K562 (cell line): ENCODE measurements around the gene ABR. TPM values are rescaled to one million over a fixed set of nuclear protein-coding genes. Genes with fewer than 3 reads are reported as not detected.

Source experiments
- ATAC-seq: fragments of 200-7000 bp; cut with Tn5 transposase; 3 replicates; pipeline ENCODE4 v1.9.1; 2020; ENCODE audit warnings: moderate library complexity
- BruUV-seq: library from RNA; stranded (reverse); fragments of 400-500 nt; replicated peaks from 2 replicates; lab custom pipeline; 2021; lab: Mats Ljungman, UMichigan
- CTCF ChIA-PET: fragments of 300-600 bp; formaldehyde crosslinking; extraction: SDS; loops from one replicate; lab custom pipeline; 2021; ENCODE audit warnings: low intra/inter-chr PET ratio; lab: Yijun Ruan, JAX
- POLR2A ChIA-PET: fragments of 300-600, 350-650 bp; sonication (Branson Sonifier 250); formaldehyde crosslinking; extraction: SDS; loops from one replicate; lab custom pipeline; 2021; ENCODE audit warnings: antibody characterized with exemption, inconsistent platforms; lab: Yijun Ruan, JAX
- DNase-seq, 4 experiments: peaks; one replicate each; pipeline versions ENCODE4 v3.0.0 to v3.0.0-alpha.2; 2011 to 2018; ENCODE audit warnings: low spot score in 3 of 4, mixed read lengths in 3 of 4; ENCODE audit errors: extremely low read depth in 1 of 4
- FAIRE-seq: peaks from 2 replicates; lab custom pipeline; 2011; peaks lifted over from hg19 to GRCh38; lab: Jason Lieb, UNC
- H2AFZ ChIP-seq: 2 replicates; pipeline ENCODE4 v1.6.0; 2011; ENCODE audit warnings: low read depth, low read length, control low read depth, inconsistent platforms
- H3K27ac ChIP-seq: fragments of 200-600 bp; 3 replicates; pipeline ENCODE4 v1.8.0; 2011; ENCODE audit warnings: low read depth, mild to moderate bottlenecking, control low read depth, inconsistent platforms, low read length, moderate library complexity, mixed read lengths; ENCODE audit errors: extremely low read depth
- H3K27me3 ChIP-seq, 2 experiments: fragments of 300-600 bp in 1 of 2; 2 replicates in 1 of 2; 3 replicates in 1 of 2; pipeline versions ENCODE4 v1.6.0 to v1.8.0; 2011; ENCODE audit warnings: inconsistent platforms in 2 of 2, low read length in 2 of 2, mild to moderate bottlenecking in 1 of 2, mixed read lengths in 1 of 2, moderate library complexity in 1 of 2; ENCODE audit not compliant: control insufficient read depth in 2 of 2, insufficient read depth in 2 of 2
- H3K36me3 ChIP-seq: fragments of 300-600 bp; 3 replicates; pipeline ENCODE4 v1.8.0; 2011; ENCODE audit warnings: mild to moderate bottlenecking, low read length, inconsistent platforms; ENCODE audit not compliant: control insufficient read depth, insufficient read depth
- H3K4me1 ChIP-seq, 2 experiments: fragments of 200-600 bp in 1 of 2; replicated peaks in 1 of 2; 2 replicates in 1 of 2; 3 replicates in 1 of 2; pipeline versions ENCODE4 v1.5.1 to v1.8.0; 2011; ENCODE audit warnings: inconsistent platforms in 2 of 2, low read length in 2 of 2, mild to moderate bottlenecking in 1 of 2, mixed read lengths in 1 of 2, moderate library complexity in 1 of 2; ENCODE audit not compliant: control insufficient read depth in 2 of 2, insufficient read depth in 2 of 2
- H3K4me2 ChIP-seq: 2 replicates; pipeline ENCODE4 v1.6.1; 2011; ENCODE audit warnings: low read length, control low read depth, inconsistent platforms, mixed read lengths; ENCODE audit not compliant: insufficient read depth
- H3K4me3 ChIP-seq: fragments of 200-600 bp; sonication (generic), shearing (Covaris generic); 2 replicates; pipeline ENCODE4 v1.5.1; 2016; ENCODE audit warnings: control low read depth, inconsistent platforms
- H3K79me2 ChIP-seq: fragments of 200-600 bp; 3 replicates; pipeline ENCODE4 v1.8.0; 2011; ENCODE audit warnings: low read length, inconsistent platforms; ENCODE audit not compliant: control insufficient read depth, insufficient read depth
- H3K9ac ChIP-seq, 2 experiments: 2 replicates each; pipeline versions ENCODE4 v1.6.0 to v1.6.1; 2011; ENCODE audit warnings: low read depth in 2 of 2, low read length in 2 of 2, control low read depth in 1 of 2, inconsistent platforms in 1 of 2, mild to moderate bottlenecking in 1 of 2, mixed read lengths in 1 of 2; ENCODE audit not compliant: insufficient read depth in 1 of 2
- H3K9me1 ChIP-seq: one replicate; pipeline ENCODE4 v1.6.0; 2011; ENCODE audit warnings: inconsistent platforms, mild to moderate bottlenecking, low read length, moderate library complexity; ENCODE audit not compliant: control insufficient read depth, insufficient read depth
- H3K9me3 ChIP-seq: replicated peaks from 2 replicates; pipeline ENCODE4 v1.5.1; 2011; ENCODE audit warnings: low read depth, low read length, inconsistent platforms; ENCODE audit not compliant: control insufficient read depth, insufficient read depth
- H4K20me1 ChIP-seq: replicated peaks from 2 replicates; pipeline ENCODE4 v1.6.1; 2011; ENCODE audit warnings: low read length, inconsistent platforms, mixed read lengths; ENCODE audit not compliant: control insufficient read depth, insufficient read depth
- EGR1 ChIP-seq: fragments of 450-650 bp; conservative IDR thresholded peaks from 2 replicates; pipeline ENCODE4 v1.6.1; 2017; ENCODE audit warnings: mild to moderate bottlenecking
- GTF2A2 ChIP-seq: IDR thresholded peaks from 2 replicates; pipeline ENCODE4 v1.6.1; 2016; ENCODE audit warnings: mild to moderate bottlenecking, missing genetic modification characterization, missing compliant biosample characterization
- IFI16 ChIP-seq: fragments of 250-450 bp; sonication (Bioruptor Pico); IDR thresholded peaks from 2 replicates; pipeline ENCODE4 v2.1.2; 2022; ENCODE audit warnings: mild to moderate bottlenecking, inconsistent platforms
- IRF2 ChIP-seq: sonication (generic); formaldehyde crosslinking; IDR thresholded peaks from 2 replicates; pipeline ENCODE4 v1.8.1; 2022; ENCODE audit warnings: mild to moderate bottlenecking, missing genetic modification reagents
- NFE2 ChIP-seq: IDR thresholded peaks from 2 replicates; pipeline ENCODE4 v1.6.1; 2014; ENCODE audit warnings: antibody characterized with exemption, low read depth
- SRSF3 ChIP-seq: fragments of 200-400 bp; formaldehyde crosslinking; IDR thresholded peaks from 2 replicates; pipeline ENCODE4 v1.6.1; 2016; ENCODE audit warnings: mild to moderate bottlenecking, low read length, moderate library complexity; ENCODE audit not compliant: insufficient read depth
- UBTF ChIP-seq, 2 experiments: IDR thresholded peaks; 2 replicates each; pipeline ENCODE4 v1.6.1; 2012; ENCODE audit warnings: improper control_type of control experiment in 2 of 2, low read depth in 2 of 2, low read length in 2 of 2, borderline replicate concordance in 1 of 2
- ZKSCAN3 ChIP-seq: fragments of 250-450 bp; sonication (Bioruptor Pico); IDR thresholded peaks from 2 replicates; pipeline ENCODE4 v1.4.0; 2020
- WGBS: fragments of 100-300 bp; shearing (Covaris generic); methylation state at CpG from one replicate; pipeline ENCODE4 v1.1.6; 2016; ENCODE audit warnings: low coverage, mixed read lengths; ENCODE audit not compliant: insufficient coverage; ENCODE audit errors: missing lambda C conversion rate; 5-methylcytosine and 5-hydroxymethylcytosine counted together
- in situ Hi-C: fragments of 300-500 bp; cut with MboI; formaldehyde crosslinking; loops from 4 replicates; pipeline ENCODE4 v1.15.0; 2018; ENCODE audit warnings: inconsistent platforms, mixed read lengths
- intact Hi-C: fragments of 100-400 bp; cut with micrococcal nuclease; formaldehyde crosslinking; loops from 2 replicates; pipeline ENCODE4 v1.14.2; 2022
- polyA plus RNA-seq, 8 experiments: library from polyadenylated mRNA; depleted of rRNA in 4 of 8; stranded (reverse) in 5 of 8; unstranded in 3 of 8; fragments of >200 nt; fragmentation: Nextera tagmentation in 2 of 8; fragmentation: Illumina TruSeq in 1 of 8; extraction: Ambion mirVana in 2 of 8; extraction: Trizol in 1 of 8; gene quantifications; 2 replicates each; pipeline versions ENCODE4 v1.2.1 to v1.2.3, GENCODE V29; 2011 to 2014; ENCODE audit warnings: inconsistent platforms in 1 of 8, missing spikeins in 1 of 8
- total RNA-seq, 7 experiments: library from RNA; depleted of rRNA in 6 of 7; stranded (reverse); fragments of >200 nt in 6 of 7; fragmentation: Illumina TruSeq in 2 of 7; extraction: Trizol in 2 of 7; gene quantifications; 2 replicates each; pipeline versions ENCODE4 v1.2.1 to v1.2.3, GENCODE V29; 2011 to 2021; ENCODE audit warnings: low replicate concordance in 1 of 7

Gene ABR
- total and polyA plus RNA-seq, 9 of the 15 experiments (the other 6 are each of a cell fraction or from before 2014, with no cell fraction given) = 0.07 to 1.6 (median 0.37) TPM; not detected in 1

- TF ChIP-seq EGR1 = no peak
- no peak for TF ChIP-seq IRF2 (CRISPR knock-in tag)
- no peak for TF ChIP-seq UBTF (IDR thresholded peaks at IDR 0.05; ENCODE audit: borderline replicate concordance in 1 of 2, low read depth in 2 of 2, low read length in 2 of 2)
- no peak for TF ChIP-seq NFE2
Observed at GRCh38 chr17:1010086-1010450, 169.7 kb downstream of the ABR start (continued).

- H2AFZ ChIP-seq = no peak overlapping the region
- H4K20me1 ChIP-seq = no peaks in the 10 kb centered on the region
- CTCF ChIA-PET = no interaction called here
- intact Hi-C loops = no loop called here
- peaks cover 0 to 39% of the 10 kb centered on the region in 2 experiments; a peak in 2 of 5 replicates for H3K27me3 ChIP-seq
- H3K9me1 ChIP-seq = no peaks in the 10 kb centered on the region
- POLR2A ChIA-PET = no interaction called here
- no peak overlapping the region for H3K9ac ChIP-seq
- BruUV-seq = no TSS peak
- in situ Hi-C loops = no loop called here
- H3K9me3 ChIP-seq = no peaks in the 10 kb centered on the region
- H3K4me1 ChIP-seq = peaks cover 0 to 36% of the 10 kb centered on the region in 2 experiments; a peak in 2 of 5 replicates
- FAIRE-seq (no peak), DNase-seq (no peak), ATAC-seq (no peak)
- no peak overlapping the region for H3K4me2 ChIP-seq
- TF ChIP-seq SRSF3 (no peak), GTF2A2 (no peak), ZKSCAN3 (CRISPR knock-in tag) (no peak), IFI16 (CRISPR knock-in tag) (no peak)
- no peak overlapping the region for H3K27ac ChIP-seq
- 4% methylated on average over 8 of the region's 19 CpGs for WGBS
- H3K36me3 ChIP-seq = no peaks in the 10 kb centered on the region
- no peaks in the 10 kb centered on the region for H3K79me2 ChIP-seq
- no peak overlapping the region for H3K4me3 ChIP-seq
Observed at GRCh38 chr17:1009229-1010085, 170.3 kb downstream of the ABR start.
